HEK293 (cell line): ENCODE data around the gene ANO7.

Experiments used
- CTCF ChIA-PET: fragments of 350-600 bp; formaldehyde crosslinking; extraction: SDS; loops from one replicate; lab custom pipeline; 2021; ENCODE audit warnings: antibody characterized with exemption; lab: Yijun Ruan, JAX
- POLR2A ChIA-PET: fragments of 300-600 bp; formaldehyde crosslinking; extraction: SDS; loops from one replicate; lab custom pipeline; 2020; ENCODE audit warnings: antibody characterized with exemption, inconsistent platforms; lab: Yijun Ruan, JAX
- H3K27ac ChIP-seq: fragments of 200-500 bp; sonication (Bioruptor generic); 2 replicates; pipeline ENCODE4 v1.5.1; 2014; ENCODE audit warnings: low read depth, low read length, control low read depth, inconsistent platforms; ENCODE audit errors: extremely low read depth
- H3K36me3 ChIP-seq, 2 experiments: fragments of 200-500 bp in 1 of 2; sonication (Bioruptor generic) in 1 of 2; 1 replicate in 1 of 2; 2 replicates in 1 of 2; pipeline ENCODE4 v1.5.1; 2014 to 2017; ENCODE audit warnings: inconsistent platforms in 2 of 2, low read length in 2 of 2; ENCODE audit not compliant: control insufficient read depth in 2 of 2, insufficient read depth in 1 of 2
- H3K4me1 ChIP-seq: fragments of 200-500 bp; sonication (Bioruptor generic); 2 replicates; pipeline ENCODE4 v1.5.1; 2014; ENCODE audit warnings: mild to moderate bottlenecking, low read length, inconsistent platforms; ENCODE audit not compliant: control insufficient read depth, insufficient read depth
- H3K4me3 ChIP-seq: 2 replicates; pipeline ENCODE4 v1.5.1; 2011; ENCODE audit warnings: low read depth, mild to moderate bottlenecking, control low read depth, low read length, moderate library complexity
- H3K9me3 ChIP-seq: fragments of 200-500 bp; sonication (Bioruptor generic); 2 replicates; pipeline ENCODE4 v1.5.1; 2014; ENCODE audit warnings: low read depth, low read length, inconsistent platforms; ENCODE audit not compliant: control insufficient read depth, insufficient read depth
- BCL11B ChIP-seq: fragments of 450-650 bp; formaldehyde crosslinking; IDR thresholded peaks from 2 replicates; pipeline ENCODE4 v1.5.1; 2016; ENCODE audit warnings: low read depth, missing biosample characterization, missing genetic modification characterization
- GLIS2 ChIP-seq: fragments of 450-650 bp; formaldehyde crosslinking; IDR thresholded peaks from 2 replicates; pipeline ENCODE4 v1.5.1; 2016; ENCODE audit warnings: missing biosample characterization, missing genetic modification characterization
- HOXA7 ChIP-seq: sonication (generic); formaldehyde crosslinking; IDR thresholded peaks from 2 replicates; pipeline ENCODE4 v1.8.1; 2022; ENCODE audit warnings: missing genetic modification reagents, borderline replicate concordance
- IKZF3 ChIP-seq: fragments of 450-650 bp; IDR thresholded peaks from 2 replicates; pipeline ENCODE4 v1.5.0; 2018; ENCODE audit warnings: missing biosample characterization, mild to moderate bottlenecking, missing genetic modification characterization, moderate library complexity
- KLF9 ChIP-seq: fragments of 450-650 bp; formaldehyde crosslinking; IDR thresholded peaks from 2 replicates; pipeline ENCODE4 v1.5.1; 2016; ENCODE audit warnings: missing biosample characterization, missing genetic modification characterization, low read depth
- OVOL3 ChIP-seq: fragments of 450-650 bp; formaldehyde crosslinking; IDR thresholded peaks from 2 replicates; pipeline ENCODE4 v1.5.1; 2016; ENCODE audit warnings: missing biosample characterization, missing genetic modification characterization
- PBX3 ChIP-seq: sonication (generic); formaldehyde crosslinking; IDR thresholded peaks from 2 replicates; pipeline ENCODE4 v1.8.1; 2022; ENCODE audit warnings: mild to moderate bottlenecking, moderate library complexity, missing genetic modification reagents
- SP7 ChIP-seq: fragments of 450-650 bp; formaldehyde crosslinking; IDR thresholded peaks from 2 replicates; pipeline ENCODE4 v1.5.1; 2016; ENCODE audit warnings: missing biosample characterization, missing genetic modification characterization
- ZBTB17 ChIP-seq: fragments of 450-650 bp; formaldehyde crosslinking; IDR thresholded peaks from 2 replicates; pipeline ENCODE4 v1.5.1; 2016; ENCODE audit warnings: missing biosample characterization, missing genetic modification characterization
- ZNF132 ChIP-seq: fragments of 450-650 bp; formaldehyde crosslinking; IDR thresholded peaks from 2 replicates; pipeline ENCODE4 v1.5.1; 2017; ENCODE audit warnings: missing biosample characterization, missing genetic modification characterization, borderline replicate concordance
- ZNF146 ChIP-seq: fragments of 450-650 bp; formaldehyde crosslinking; IDR thresholded peaks from 2 replicates; pipeline ENCODE4 v1.5.1; 2016; ENCODE audit warnings: missing biosample characterization, missing genetic modification characterization
- ZNF18 ChIP-seq: fragments of 450-650 bp; formaldehyde crosslinking; IDR thresholded peaks from 2 replicates; pipeline ENCODE4 v1.5.1; 2016; ENCODE audit warnings: missing biosample characterization, missing genetic modification characterization
- ZNF214 ChIP-seq: fragments of 450-650 bp; formaldehyde crosslinking; IDR thresholded peaks from 2 replicates; pipeline ENCODE4 v1.5.1; 2017; ENCODE audit warnings: missing biosample characterization, mild to moderate bottlenecking, missing genetic modification characterization, borderline replicate concordance
- ZNF280C ChIP-seq: fragments of 450-650 bp; formaldehyde crosslinking; IDR thresholded peaks from 2 replicates; pipeline ENCODE4 v1.5.1; 2016; ENCODE audit warnings: missing biosample characterization, missing genetic modification characterization
- ZNF391 ChIP-seq: fragments of 450-650 bp; formaldehyde crosslinking; IDR thresholded peaks from 2 replicates; pipeline ENCODE4 v1.5.1; 2016; ENCODE audit warnings: low read depth, missing biosample characterization, missing genetic modification characterization, borderline replicate concordance
- ZNF473 ChIP-seq: fragments of 450-650 bp; formaldehyde crosslinking; IDR thresholded peaks from 2 replicates; pipeline ENCODE4 v1.5.1; 2017; ENCODE audit warnings: missing biosample characterization, missing genetic modification characterization
- ZNF488 ChIP-seq: fragments of 450-650 bp; formaldehyde crosslinking; IDR thresholded peaks from 2 replicates; pipeline ENCODE4 v1.5.1; 2016; ENCODE audit warnings: missing biosample characterization, missing genetic modification characterization
- ZNF558 ChIP-seq: fragments of 450-650 bp; formaldehyde crosslinking; IDR thresholded peaks from 2 replicates; pipeline ENCODE4 v1.5.1; 2016; ENCODE audit warnings: missing biosample characterization, missing genetic modification characterization
- ZNF585B ChIP-seq: fragments of 450-650 bp; formaldehyde crosslinking; IDR thresholded peaks from 2 replicates; pipeline ENCODE4 v1.5.1; 2016; ENCODE audit warnings: missing biosample characterization, missing genetic modification characterization
- ZNF654 ChIP-seq: fragments of 450-650 bp; formaldehyde crosslinking; IDR thresholded peaks from 2 replicates; pipeline ENCODE4 v1.5.1; 2016; ENCODE audit warnings: low read depth, missing biosample characterization, missing genetic modification characterization
- ZNF660 ChIP-seq: fragments of 450-650 bp; IDR thresholded peaks from 2 replicates; pipeline ENCODE4 v1.5.1; 2018; ENCODE audit warnings: missing biosample characterization, mild to moderate bottlenecking, missing genetic modification characterization
- ZNF843 ChIP-seq: fragments of 450-650 bp; formaldehyde crosslinking; IDR thresholded peaks from 2 replicates; pipeline ENCODE4 v1.5.1; 2016; ENCODE audit warnings: missing biosample characterization, missing genetic modification characterization
- ZSCAN16 ChIP-seq: fragments of 450-650 bp; formaldehyde crosslinking; IDR thresholded peaks from 2 replicates; pipeline ENCODE4 v1.5.1; 2016; ENCODE audit warnings: missing biosample characterization, missing genetic modification characterization

Gene ANO7

GRCh38 chr2:241234962-241235740, 46.7 kb downstream of the ANO7 start:
- Histone ChIP-seq H3K27ac (no peak overlapping the region), H3K4me3 (no peak overlapping the region), H3K4me1 (no peaks in the 10 kb centered on the region), H3K36me3 (peaks cover 11 to 100% of the 10 kb centered on the region in 2 experiments; a peak in 2 of 3 replicates), H3K9me3 (no peaks in the 10 kb centered on the region)
- TF ChIP-seq ZNF132 (tag by site-specific recombination) (no peak), ZBTB17 (tag by site-specific recombination) (no peak), ZNF473 (tag by site-specific recombination) (no peak), ZNF280C (tag by site-specific recombination) (no peak), ZNF654 (tag by site-specific recombination) (no peak)
- ChIA-PET CTCF (no interaction called here), POLR2A (no interaction called here)

GRCh38 chr2:241235859-241236593, 47.5 kb downstream of the ANO7 start:
- H3K9me3 ChIP-seq = no peaks in the 10 kb centered on the region
- ChIA-PET POLR2A (interaction anchor here (0.6 kb wide), 1 partner anchor 106 kb away, joined by 3 read pairs; no protein-coding TSS in a partner anchor), CTCF (no interaction called here)
- peaks cover 4 to 100% of the 10 kb centered on the region in 2 experiments; a peak in 2 of 3 replicates for H3K36me3 ChIP-seq
- H3K4me1 ChIP-seq = no peaks in the 10 kb centered on the region
- no peak overlapping the region for H3K27ac ChIP-seq
- no peak overlapping the region for H3K4me3 ChIP-seq
- TF ChIP-seq ZNF488 (tag by site-specific recombination) (no peak), IKZF3 (tag by site-specific recombination) (no peak), ZNF18 (tag by site-specific recombination) (no peak), ZNF146 (tag by site-specific recombination) (no peak), ZSCAN16 (tag by site-specific recombination) (no peak), ZNF843 (no peak), SP7 (tag by site-specific recombination) (no peak), OVOL3 (tag by site-specific recombination) (no peak)
- TF ChIP-seq, all 188 proteins: peak for 0

GRCh38 chr2:241237047-241237446, 48.6 kb downstream of the ANO7 start:
- ChIA-PET CTCF (interaction anchor here (0.7 kb wide), 1 partner anchor 21 kb away, joined by 3 read pairs; no protein-coding TSS in a partner anchor), POLR2A (interaction anchor here (0.6 kb wide), 1 partner anchor 105 kb away, joined by 3 read pairs; no protein-coding TSS in a partner anchor)
- H3K27ac ChIP-seq = no peak overlapping the region
- H3K4me1 ChIP-seq = no peaks in the 10 kb centered on the region
- no peak overlapping the region for H3K4me3 ChIP-seq
- peaks cover 11 to 98% of the 10 kb centered on the region in 2 experiments for H3K36me3 ChIP-seq
- no peaks in the 10 kb centered on the region for H3K9me3 ChIP-seq
- TF ChIP-seq GLIS2 (tag by site-specific recombination) (no peak), ZNF660 (tag by site-specific recombination) (no peak), ZNF214 (no peak), ZNF585B (tag by site-specific recombination) (no peak), HOXA7 (CRISPR knock-in tag) (no peak), KLF9 (tag by site-specific recombination) (no peak), BCL11B (tag by site-specific recombination) (no peak), PBX3 (CRISPR knock-in tag) (no peak), ZNF558 (tag by site-specific recombination) (no peak), ZNF391 (tag by site-specific recombination) (no peak)
